Neutrophil (primary cell): Measurements from ENCODE around the gene RTN4IP1.

Experiments
- H3K27ac ChIP-seq: fragments of 200-600 bp; sonication (generic); 2 replicates; pipeline ENCODE4 v1.5.1; 2016; ENCODE audit warnings: mild to moderate bottlenecking, moderate library complexity
- H3K27me3 ChIP-seq: fragments of 200-600 bp; sonication (generic); 2 replicates; pipeline ENCODE4 v1.6.0; 2016; ENCODE audit warnings: mild to moderate bottlenecking
- H3K36me3 ChIP-seq: fragments of 200-600 bp; sonication (generic); 2 replicates; pipeline ENCODE4 v1.5.1; 2017
- H3K4me1 ChIP-seq, 2 experiments: fragments of 200-600 bp in 1 of 2; sonication (generic) in 1 of 2; 1 replicate in 1 of 2; 2 replicates in 1 of 2; pipeline versions ENCODE4 v1.5.1 to v1.6.1; 2013 to 2016; ENCODE audit warnings: low read depth in 1 of 2, low read length in 1 of 2, mild to moderate bottlenecking in 1 of 2, moderate library complexity in 1 of 2; ENCODE audit not compliant: control insufficient read depth in 1 of 2, insufficient read depth in 1 of 2
- H3K4me3 ChIP-seq, 2 experiments: fragments of 200-600 bp in 1 of 2; sonication (generic) in 1 of 2; 1 replicate in 1 of 2; 2 replicates in 1 of 2; pipeline ENCODE4 v1.5.1; 2013 to 2016; ENCODE audit warnings: low read depth in 1 of 2, low read length in 1 of 2, mild to moderate bottlenecking in 1 of 2, moderate library complexity in 1 of 2
- H3K9me3 ChIP-seq: fragments of 200-600 bp; sonication (generic); 2 replicates; pipeline ENCODE4 v1.5.1; 2016
- TF ChIP-seq, protein P1 (sequence below): fragments of 200-600 bp; sonication (generic); IDR thresholded peaks from 2 replicates; pipeline ENCODE4 v1.5.1; 2016; ENCODE audit warnings: antibody characterized with exemption

Gene RTN4IP1

DNA sequence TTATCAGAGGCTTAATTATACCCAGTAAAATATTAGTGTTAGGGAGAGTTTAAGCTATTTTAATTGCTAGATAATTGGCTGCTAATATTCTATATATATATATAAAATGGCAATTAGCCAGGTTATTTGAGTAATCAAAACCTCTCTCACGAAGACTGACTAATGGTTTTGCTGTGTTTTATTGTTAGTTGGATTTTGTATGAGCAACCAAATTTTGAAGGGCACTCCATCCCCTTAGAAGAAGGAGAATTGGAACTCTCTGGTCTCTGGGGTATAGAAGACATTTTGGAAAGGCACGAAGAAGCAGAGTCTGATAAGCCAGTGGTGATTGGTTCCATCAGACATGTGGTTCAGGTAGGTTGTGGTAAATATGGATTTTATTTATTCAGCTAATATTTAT lies 102.2 kb downstream of the RTN4IP1 start:
- Histone ChIP-seq H3K4me1 (peaks cover 33 to 34% of the 10 kb centered on the region in 2 experiments), H3K9me3 (no peaks in the 10 kb centered on the region), H3K27me3 (no peaks in the 10 kb centered on the region), H3K4me3 (no peak overlapping the region), H3K36me3 (peaks cover 63% of the 10 kb centered on the region), H3K27ac (no peak overlapping the region)
- TF ChIP-seq, protein P1, sequence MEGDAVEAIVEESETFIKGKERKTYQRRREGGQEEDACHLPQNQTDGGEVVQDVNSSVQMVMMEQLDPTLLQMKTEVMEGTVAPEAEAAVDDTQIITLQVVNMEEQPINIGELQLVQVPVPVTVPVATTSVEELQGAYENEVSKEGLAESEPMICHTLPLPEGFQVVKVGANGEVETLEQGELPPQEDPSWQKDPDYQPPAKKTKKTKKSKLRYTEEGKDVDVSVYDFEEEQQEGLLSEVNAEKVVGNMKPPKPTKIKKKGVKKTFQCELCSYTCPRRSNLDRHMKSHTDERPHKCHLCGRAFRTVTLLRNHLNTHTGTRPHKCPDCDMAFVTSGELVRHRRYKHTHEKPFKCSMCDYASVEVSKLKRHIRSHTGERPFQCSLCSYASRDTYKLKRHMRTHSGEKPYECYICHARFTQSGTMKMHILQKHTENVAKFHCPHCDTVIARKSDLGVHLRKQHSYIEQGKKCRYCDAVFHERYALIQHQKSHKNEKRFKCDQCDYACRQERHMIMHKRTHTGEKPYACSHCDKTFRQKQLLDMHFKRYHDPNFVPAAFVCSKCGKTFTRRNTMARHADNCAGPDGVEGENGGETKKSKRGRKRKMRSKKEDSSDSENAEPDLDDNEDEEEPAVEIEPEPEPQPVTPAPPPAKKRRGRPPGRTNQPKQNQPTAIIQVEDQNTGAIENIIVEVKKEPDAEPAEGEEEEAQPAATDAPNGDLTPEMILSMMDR = no peak

DNA sequence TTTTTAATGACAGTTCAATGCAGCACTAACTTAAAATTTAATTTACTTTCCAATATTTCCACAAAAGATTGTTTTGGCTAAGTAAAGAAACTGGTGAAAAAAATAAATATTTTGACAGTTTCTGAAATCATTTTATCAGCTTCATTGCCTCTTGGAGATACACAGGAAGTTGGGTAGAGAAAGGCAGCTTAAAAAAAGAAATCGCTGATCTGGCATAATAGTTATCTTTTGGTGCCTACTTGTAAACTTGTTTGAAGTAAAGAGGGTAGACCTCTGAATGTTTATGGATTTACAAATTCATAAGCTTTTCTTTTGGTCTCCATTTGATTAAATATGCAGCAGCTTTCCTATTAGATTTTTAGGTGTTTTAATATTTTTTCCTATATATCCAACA lies 103.4 kb downstream of the RTN4IP1 start:
- Histone ChIP-seq H3K36me3 (peaks cover 52% of the 10 kb centered on the region), H3K27me3 (no peaks in the 10 kb centered on the region), H3K9me3 (no peaks in the 10 kb centered on the region), H3K27ac (no peak overlapping the region), H3K4me1 (peaks cover 46% of the 10 kb centered on the region in 2 experiments), H3K4me3 (no peak overlapping the region)
- TF ChIP-seq, protein P1 = no peak

DNA sequence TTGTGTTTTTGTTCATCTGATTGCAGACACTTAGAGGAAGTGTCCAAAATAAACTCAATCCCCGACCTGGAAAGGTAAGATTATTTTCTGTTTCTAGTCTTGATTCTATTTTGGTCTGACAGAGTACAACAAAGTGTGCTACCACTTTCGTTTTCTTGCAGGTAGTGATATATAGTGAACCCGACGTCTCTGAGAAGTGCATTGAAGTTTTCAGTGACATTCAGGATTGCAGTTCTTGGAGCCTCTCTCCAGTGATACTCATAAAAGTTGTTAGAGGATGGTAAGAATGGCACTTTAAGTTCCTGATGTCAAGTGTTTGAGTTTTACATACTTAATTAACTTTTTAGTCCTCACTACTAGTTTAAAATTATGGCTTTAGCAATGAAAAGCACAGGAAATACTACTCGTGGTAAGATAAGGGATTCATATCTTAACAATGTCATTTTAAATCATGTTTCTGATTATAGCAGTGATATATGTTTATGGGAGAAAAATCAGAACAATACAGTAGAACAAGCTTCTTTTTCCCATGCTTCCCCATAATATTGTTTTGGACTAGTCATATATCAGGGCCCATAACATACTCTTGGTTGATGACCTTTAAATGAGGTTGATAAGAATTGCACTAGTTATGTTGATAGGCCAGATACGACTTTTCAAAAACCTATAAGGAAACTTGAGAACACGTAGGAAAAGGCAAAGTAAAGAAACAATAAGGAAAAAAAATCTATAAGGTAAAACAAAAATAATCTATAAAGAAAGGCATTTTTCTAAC lies 104.0 kb downstream of the RTN4IP1 start:
- H3K4me1 ChIP-seq = peaks cover 51 to 52% of the 10 kb centered on the region in 2 experiments
- TF ChIP-seq, protein P1 = no peak
- no peaks in the 10 kb centered on the region for H3K9me3 ChIP-seq
- peak overlapping the region; percentile 92 for H3K27ac ChIP-seq
- peak overlapping the region in 1 of 2 experiments; percentile 59 for H3K4me3 ChIP-seq
- no peaks in the 10 kb centered on the region for H3K27me3 ChIP-seq
- peaks cover 46% of the 10 kb centered on the region for H3K36me3 ChIP-seq

DNA sequence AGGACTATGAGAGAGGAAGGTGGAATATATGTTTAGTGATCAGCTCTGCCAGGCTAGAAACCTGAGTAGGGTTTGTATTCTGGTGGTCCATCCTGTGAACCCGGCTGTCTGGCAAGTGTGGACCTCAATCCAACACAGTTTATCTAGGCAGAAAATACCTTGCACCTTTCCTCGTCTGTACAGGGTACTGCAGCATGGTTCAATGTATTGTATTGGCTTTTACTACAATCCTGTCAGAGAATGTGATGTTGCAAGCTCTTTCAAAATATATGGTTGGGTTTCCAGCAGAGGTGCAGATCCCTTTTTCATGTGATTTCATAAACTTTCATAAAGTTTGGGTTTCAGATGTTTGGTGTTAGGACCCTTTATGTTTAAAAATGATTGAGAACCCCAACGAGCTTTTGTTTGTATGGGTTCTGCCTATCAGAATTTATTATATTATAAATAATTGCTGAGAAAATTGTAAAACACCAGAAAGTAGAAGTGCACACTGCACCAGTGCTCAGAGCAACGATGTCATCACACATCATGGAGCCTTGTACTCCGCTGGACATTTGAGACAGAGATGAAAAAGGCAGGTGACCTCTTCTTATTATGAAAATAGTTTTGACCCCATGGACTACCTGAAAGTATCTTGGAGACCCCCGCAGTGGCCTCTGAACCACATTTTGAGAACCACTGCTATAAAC lies 106.6 kb downstream of the RTN4IP1 start:
- no peaks in the 10 kb centered on the region for H3K9me3 ChIP-seq
- no peaks in the 10 kb centered on the region for H3K27me3 ChIP-seq
- peak overlapping the region; percentile 92 for H3K27ac ChIP-seq
- TF ChIP-seq, protein P1 = no peak
- H3K4me3 ChIP-seq = peak overlapping the region; percentile 57 to 59
- H3K4me1 ChIP-seq = peaks cover 77% of the 10 kb centered on the region in 2 experiments
- peaks cover 20% of the 10 kb centered on the region for H3K36me3 ChIP-seq
